Mesendoderm (in vitro differentiated cells): ENCODE measurements around the gene DCC.
A peak's percentile ranks its signal among the peaks of the same experiment; 100 is the strongest.

Source experiments
- DNase-seq: peaks from one replicate; pipeline ENCODE4 v3.0.0; 2013
- H2AK5ac ChIP-seq: 2 replicates; pipeline ENCODE4 v1.6.1; 2013; ENCODE audit warnings: low read length, inconsistent platforms
- H2BK120ac ChIP-seq: 2 replicates; pipeline ENCODE4 v1.6.1; 2013; ENCODE audit warnings: low read depth, mild to moderate bottlenecking, low read length, moderate library complexity, mixed read lengths
- H2BK15ac ChIP-seq: replicated peaks from 2 replicates; pipeline ENCODE4 v1.6.1; 2013; ENCODE audit warnings: low read depth, mild to moderate bottlenecking, moderate library complexity
- H2BK5ac ChIP-seq: 2 replicates; pipeline ENCODE4 v1.6.1; 2013; ENCODE audit warnings: low read length, inconsistent platforms
- H3K18ac ChIP-seq: 2 replicates; pipeline ENCODE4 v1.6.1; 2013; ENCODE audit warnings: mild to moderate bottlenecking, low read length, mixed read lengths
- H3K23ac ChIP-seq: one replicate; pipeline ENCODE4 v1.6.1; 2013; ENCODE audit warnings: low read length
- H3K27ac ChIP-seq: 2 replicates; pipeline ENCODE4 v1.5.1; 2013; ENCODE audit warnings: low read depth, mild to moderate bottlenecking, inconsistent platforms, low read length, moderate library complexity
- H3K27me3 ChIP-seq: 2 replicates; pipeline ENCODE4 v1.6.1; 2013; ENCODE audit warnings: low read length, control low read depth, mild to moderate bottlenecking, inconsistent platforms; ENCODE audit not compliant: insufficient read depth, poor library complexity
- H3K36me3 ChIP-seq: 2 replicates; pipeline ENCODE4 v1.6.1; 2013; ENCODE audit warnings: low read length, inconsistent platforms; ENCODE audit not compliant: control insufficient read depth, insufficient read depth
- H3K4ac ChIP-seq: one replicate; pipeline ENCODE4 v1.6.1; 2013; ENCODE audit warnings: low read depth, mild to moderate bottlenecking, low read length, moderate library complexity
- H3K4me1 ChIP-seq: 2 replicates; pipeline ENCODE4 v1.6.1; 2013; ENCODE audit warnings: low read depth, low read length, inconsistent platforms; ENCODE audit not compliant: control insufficient read depth
- H3K4me2 ChIP-seq: 2 replicates; pipeline ENCODE4 v1.6.1; 2013; ENCODE audit warnings: low read length
- H3K4me3 ChIP-seq: 2 replicates; pipeline ENCODE4 v1.5.1; 2013; ENCODE audit warnings: mild to moderate bottlenecking, low read length
- H3K56ac ChIP-seq: one replicate; pipeline ENCODE4 v1.6.1; 2013; ENCODE audit warnings: low read length
- H3K79me1 ChIP-seq: 2 replicates; pipeline ENCODE4 v1.6.1; 2013; ENCODE audit warnings: low read length, inconsistent platforms
- H3K79me2 ChIP-seq: 2 replicates; pipeline ENCODE4 v1.6.1; 2013; ENCODE audit warnings: mild to moderate bottlenecking, low read length; ENCODE audit not compliant: control insufficient read depth, insufficient read depth
- H3K9ac ChIP-seq: 2 replicates; pipeline ENCODE4 v1.6.1; 2013; ENCODE audit warnings: low read length, inconsistent platforms
- H4K5ac ChIP-seq: one replicate; pipeline ENCODE4 v1.6.1; 2013; ENCODE audit warnings: low read length
- H4K8ac ChIP-seq: one replicate; pipeline ENCODE4 v1.6.1; 2013; ENCODE audit warnings: low read depth, mild to moderate bottlenecking, control low read depth, low read length, moderate library complexity
- WGBS: extraction: QIAGEN DNeasy Blood & Tissue Kit; methylation state at CpG from one replicate; pipeline ENCODE4 v1.1.7; 2013; ENCODE audit warnings: low lambda C conversion rate, missing lambda C conversion rate; ENCODE audit not compliant: insufficient coverage; ENCODE audit errors: extremely low coverage; 5-methylcytosine and 5-hydroxymethylcytosine counted together

The DCC gene

GRCh38 chr18:53411511-53411910 lies 1071.5 kb downstream of the DCC start:
- no peaks in the 10 kb centered on the region for H3K36me3 ChIP-seq
- H3K4ac ChIP-seq = no peak overlapping the region
- DNase-seq = no peak
- H3K56ac ChIP-seq = no peak overlapping the region
- no peaks in the 10 kb centered on the region for H3K4me1 ChIP-seq
- no peak overlapping the region for H2AK5ac ChIP-seq
- H3K79me1 ChIP-seq = no peaks in the 10 kb centered on the region
- H4K8ac ChIP-seq = no peak overlapping the region
- no peak overlapping the region for H4K5ac ChIP-seq
- no peaks in the 10 kb centered on the region for H3K27me3 ChIP-seq
- no peak overlapping the region for H3K18ac ChIP-seq
- H2BK15ac ChIP-seq = no peak overlapping the region
- no peaks in the 10 kb centered on the region for H3K79me2 ChIP-seq
- no peak overlapping the region for H3K23ac ChIP-seq
- H2BK120ac ChIP-seq = no peak overlapping the region
- H3K4me3 ChIP-seq = no peak overlapping the region
- H2BK5ac ChIP-seq = no peak overlapping the region
- no peak overlapping the region for H3K9ac ChIP-seq
- WGBS = no CpG with 5 or more reads among the region's 3 CpGs
- no peak overlapping the region for H3K4me2 ChIP-seq
- H3K27ac ChIP-seq = no peak overlapping the region

- Histone ChIP-seq H3K23ac (no peak overlapping the region), H4K5ac (no peak overlapping the region), H3K4me1 (no peaks in the 10 kb centered on the region), H3K79me2 (no peaks in the 10 kb centered on the region), H2BK120ac (no peak overlapping the region), H2AK5ac (no peak overlapping the region), H2BK15ac (no peak overlapping the region), H3K4ac (no peak overlapping the region), H2BK5ac (no peak overlapping the region), H3K18ac (no peak overlapping the region), H3K4me2 (no peak overlapping the region), H4K8ac (no peak overlapping the region), H3K56ac (no peak overlapping the region), H3K79me1 (no peaks in the 10 kb centered on the region), H3K36me3 (no peaks in the 10 kb centered on the region), H3K27ac (no peak overlapping the region), H3K4me3 (no peak overlapping the region), H3K27me3 (no peaks in the 10 kb centered on the region), H3K9ac (no peak overlapping the region)
- no CpG with 5 or more reads among the region's 4 CpGs for WGBS
- peak; percentile 65 for DNase-seq
Observed at GRCh38 chr18:53417003-53417402, 1077.0 kb downstream of the DCC start.

GRCh38 chr18:53421869-53422268 lies 1081.9 kb downstream of the DCC start:
- H3K56ac ChIP-seq = no peak overlapping the region
- H3K79me2 ChIP-seq = no peaks in the 10 kb centered on the region
- H4K8ac ChIP-seq = no peak overlapping the region
- no peak overlapping the region for H3K23ac ChIP-seq
- H3K4me2 ChIP-seq = no peak overlapping the region
- no peaks in the 10 kb centered on the region for H3K79me1 ChIP-seq
- H2BK120ac ChIP-seq = no peak overlapping the region
- H2AK5ac ChIP-seq = no peak overlapping the region
- H3K4me1 ChIP-seq = no peaks in the 10 kb centered on the region
- no peak overlapping the region for H3K4me3 ChIP-seq
- H3K27me3 ChIP-seq = no peaks in the 10 kb centered on the region
- H3K9ac ChIP-seq = no peak overlapping the region
- no peak overlapping the region for H2BK5ac ChIP-seq
- no peak for DNase-seq
- no peak overlapping the region for H2BK15ac ChIP-seq
- no peak overlapping the region for H4K5ac ChIP-seq
- no peak overlapping the region for H3K18ac ChIP-seq
- H3K4ac ChIP-seq = no peak overlapping the region
- no peaks in the 10 kb centered on the region for H3K36me3 ChIP-seq
- no peak overlapping the region for H3K27ac ChIP-seq

- H2BK15ac ChIP-seq = no peak overlapping the region
- H2AK5ac ChIP-seq = no peak overlapping the region
- no peak overlapping the region for H3K56ac ChIP-seq
- H3K4ac ChIP-seq = no peak overlapping the region
- no peak overlapping the region for H3K27ac ChIP-seq
- no peak overlapping the region for H3K9ac ChIP-seq
- no peak overlapping the region for H2BK5ac ChIP-seq
- H4K8ac ChIP-seq = no peak overlapping the region
- H2BK120ac ChIP-seq = no peak overlapping the region
- no peak overlapping the region for H3K4me2 ChIP-seq
- H3K79me2 ChIP-seq = no peaks in the 10 kb centered on the region
- no peak for DNase-seq
- H3K79me1 ChIP-seq = no peaks in the 10 kb centered on the region
- H3K36me3 ChIP-seq = no peaks in the 10 kb centered on the region
- H3K23ac ChIP-seq = no peak overlapping the region
- no peak overlapping the region for H4K5ac ChIP-seq
- no peaks in the 10 kb centered on the region for H3K4me1 ChIP-seq
- H3K27me3 ChIP-seq = no peaks in the 10 kb centered on the region
- H3K18ac ChIP-seq = no peak overlapping the region
- H3K4me3 ChIP-seq = no peak overlapping the region
- no CpG with 5 or more reads among the region's 2 CpGs for WGBS
Observed at GRCh38 chr18:53422896-53423295, 1082.9 kb downstream of the DCC start.

GRCh38 chr18:53426666-53427184 lies 1086.7 kb downstream of the DCC start:
- Histone ChIP-seq H3K18ac (no peak overlapping the region), H4K8ac (no peak overlapping the region), H3K36me3 (no peaks in the 10 kb centered on the region), H3K4ac (no peak overlapping the region), H3K23ac (no peak overlapping the region), H3K4me1 (no peaks in the 10 kb centered on the region), H3K27ac (no peak overlapping the region), H2BK120ac (no peak overlapping the region), H3K79me2 (no peaks in the 10 kb centered on the region), H2AK5ac (no peak overlapping the region), H3K4me3 (no peak overlapping the region), H2BK15ac (no peak overlapping the region), H3K9ac (no peak overlapping the region), H4K5ac (no peak overlapping the region), H3K4me2 (no peak overlapping the region), H3K56ac (no peak overlapping the region), H2BK5ac (no peak overlapping the region), H3K79me1 (no peaks in the 10 kb centered on the region), H3K27me3 (no peaks in the 10 kb centered on the region)
- no CpG with 5 or more reads among the region's 6 CpGs for WGBS
- DNase-seq = peak; percentile 71

- Histone ChIP-seq H3K4me3 (no peak overlapping the region), H3K79me1 (no peaks in the 10 kb centered on the region), H3K4ac (no peak overlapping the region), H3K56ac (no peak overlapping the region), H2BK120ac (no peak overlapping the region), H3K79me2 (no peaks in the 10 kb centered on the region), H3K9ac (no peak overlapping the region), H3K4me2 (no peak overlapping the region), H3K27ac (no peak overlapping the region), H4K5ac (no peak overlapping the region), H2BK15ac (no peak overlapping the region), H3K4me1 (no peaks in the 10 kb centered on the region), H3K27me3 (no peaks in the 10 kb centered on the region), H2AK5ac (no peak overlapping the region), H3K18ac (no peak overlapping the region), H3K36me3 (no peaks in the 10 kb centered on the region), H3K23ac (no peak overlapping the region), H4K8ac (no peak overlapping the region), H2BK5ac (no peak overlapping the region)
- WGBS = no CpG with 5 or more reads among the region's 3 CpGs
- DNase-seq = no peak
Observed at GRCh38 chr18:53441761-53442414, 1101.9 kb downstream of the DCC start.
